IMR-90 (cell line): Measurements from ENCODE around the gene SORBS1. TPM values are rescaled to one million over a fixed set of nuclear protein-coding genes. Genes with fewer than 3 reads are reported as not detected.

Source experiments
- ATAC-seq: fragments of 200-7000 bp; cut with Tn5 transposase; 2 replicates; pipeline ENCODE4 v1.9.1; 2020; ENCODE audit warnings: low read depth, mild to moderate bottlenecking, moderate library complexity
- BruUV-seq: library from RNA; stranded (reverse); fragments of 400-500 nt; replicated peaks from 2 replicates; lab custom pipeline; 2021; lab: Mats Ljungman, UMichigan
- CTCF ChIA-PET: fragments of 300-600 bp; formaldehyde crosslinking; extraction: SDS; loops from one replicate; lab custom pipeline; 2021; ENCODE audit warnings: antibody characterized with exemption; lab: Yijun Ruan, JAX
- POLR2A ChIA-PET: fragments of 300-600 bp; sonication (Branson Sonifier 250); formaldehyde crosslinking; loops from one replicate; lab custom pipeline; 2022; ENCODE audit warnings: antibody characterized with exemption; ENCODE audit not compliant: unreplicated experiment; lab: Charles Lee
- DNase-seq: peaks from one replicate; pipeline ENCODE4 v3.0.0; 2013
- H2AFZ ChIP-seq: replicated peaks from 2 replicates; pipeline ENCODE3; 2013; ENCODE audit warnings: low read length, mild to moderate bottlenecking; ENCODE audit not compliant: poor library complexity
- H2AK5ac ChIP-seq: 2 replicates; pipeline ENCODE4 v1.6.1; 2013; ENCODE audit warnings: low read depth, low read length, inconsistent platforms
- H2AK9ac ChIP-seq: replicated peaks from 2 replicates; pipeline ENCODE3; 2013; ENCODE audit warnings: mild to moderate bottlenecking, low read depth, low read length, moderate library complexity; ENCODE audit not compliant: poor library complexity
- H2BK120ac ChIP-seq: 2 replicates; pipeline ENCODE4 v1.6.1; 2013; ENCODE audit warnings: low read depth, low read length, inconsistent platforms
- H2BK15ac ChIP-seq: 3 replicates; pipeline ENCODE4 v1.6.1; 2013; ENCODE audit warnings: low read depth, low read length, inconsistent platforms
- H2BK20ac ChIP-seq: 2 replicates; pipeline ENCODE4 v1.6.1; 2013; ENCODE audit warnings: low read depth, mild to moderate bottlenecking, inconsistent platforms, low read length, moderate library complexity
- H2BK5ac ChIP-seq: 2 replicates; pipeline ENCODE4 v1.6.1; 2013; ENCODE audit warnings: mild to moderate bottlenecking, low read depth, low read length, inconsistent platforms; ENCODE audit not compliant: poor library complexity, severe bottlenecking
- H3K14ac ChIP-seq: replicated peaks from 2 replicates; pipeline ENCODE4 v1.6.1; 2013; ENCODE audit warnings: low read depth, low read length, inconsistent platforms
- H3K18ac ChIP-seq: 2 replicates; pipeline ENCODE4 v1.6.1; 2013; ENCODE audit warnings: low read depth, low read length, control low read depth
- H3K23ac ChIP-seq: 2 replicates; pipeline ENCODE4 v1.6.1; 2013; ENCODE audit warnings: low read depth, low read length, inconsistent platforms
- H3K27ac ChIP-seq: 2 replicates; pipeline ENCODE4 v1.5.1; 2013; ENCODE audit warnings: mild to moderate bottlenecking, control low read depth, low read length; ENCODE audit not compliant: insufficient read depth
- H3K27me3 ChIP-seq: 2 replicates; pipeline ENCODE4 v1.6.1; 2013; ENCODE audit warnings: low read length; ENCODE audit not compliant: control insufficient read depth, insufficient read depth
- H3K36me3 ChIP-seq: 2 replicates; pipeline ENCODE4 v1.6.1; 2013; ENCODE audit warnings: low read length, mixed read lengths; ENCODE audit not compliant: control insufficient read depth, insufficient read depth
- H3K4ac ChIP-seq: 2 replicates; pipeline ENCODE4 v1.6.1; 2013; ENCODE audit warnings: low read depth, low read length, inconsistent platforms
- H3K4me1 ChIP-seq: 2 replicates; pipeline ENCODE4 v1.6.1; 2013; ENCODE audit warnings: low read length, mixed read lengths; ENCODE audit not compliant: control insufficient read depth, insufficient read depth
- H3K4me2 ChIP-seq: 2 replicates; pipeline ENCODE4 v1.6.1; 2013; ENCODE audit warnings: low read depth, mild to moderate bottlenecking, control low read depth, low read length, moderate library complexity
- H3K4me3 ChIP-seq: 2 replicates; pipeline ENCODE4 v1.5.1; 2013; ENCODE audit warnings: low read depth, mild to moderate bottlenecking, control low read depth, low read length, moderate library complexity; ENCODE audit not compliant: insufficient read depth
- H3K56ac ChIP-seq: 2 replicates; pipeline ENCODE4 v1.6.1; 2013; ENCODE audit warnings: low read length, inconsistent platforms; ENCODE audit not compliant: insufficient read depth; ENCODE audit errors: extremely low read depth
- H3K79me1 ChIP-seq, 2 experiments: 2 replicates each; pipeline ENCODE4 v1.6.1; 2013; ENCODE audit warnings: low read length in 2 of 2, inconsistent platforms in 1 of 2, low read depth in 1 of 2
- H3K9ac ChIP-seq: 2 replicates; pipeline ENCODE4 v1.6.1; 2013; ENCODE audit warnings: low read depth, low read length, control low read depth
- H3K9me1 ChIP-seq: 2 replicates; pipeline ENCODE4 v1.6.1; 2013; ENCODE audit warnings: low read length, inconsistent platforms; ENCODE audit not compliant: insufficient read depth
- H3K9me3 ChIP-seq: 2 replicates; pipeline ENCODE4 v1.6.1; 2013; ENCODE audit warnings: low read length; ENCODE audit not compliant: control insufficient read depth, insufficient read depth
- H4K20me1 ChIP-seq: 2 replicates; pipeline ENCODE4 v1.6.1; 2013; ENCODE audit warnings: low read length, inconsistent platforms; ENCODE audit not compliant: insufficient read depth
- H4K5ac ChIP-seq: 2 replicates; pipeline ENCODE4 v1.6.1; 2013; ENCODE audit warnings: mild to moderate bottlenecking, low read depth, low read length, control low read depth
- H4K8ac ChIP-seq, 2 experiments: 2 replicates each; pipeline ENCODE4 v1.6.1; 2013; ENCODE audit warnings: low read depth in 2 of 2, low read length in 2 of 2, control low read depth in 1 of 2, inconsistent platforms in 1 of 2
- H4K91ac ChIP-seq: 2 replicates; pipeline ENCODE4 v1.6.1; 2013; ENCODE audit warnings: low read depth, low read length, inconsistent platforms; ENCODE audit not compliant: insufficient read depth
- BHLHE40 ChIP-seq: fragments of 150-350 bp; IDR thresholded peaks from 2 replicates; pipeline ENCODE4 v1.6.1; 2016; ENCODE audit warnings: mild to moderate bottlenecking, low read depth, low read length
- CEBPB ChIP-seq: IDR thresholded peaks from 2 replicates; pipeline ENCODE4 v1.6.1; 2012; ENCODE audit warnings: low read depth, low read length, improper control_type of control experiment
- ELK1 ChIP-seq: fragments of 150-350 bp; IDR thresholded peaks from 2 replicates; pipeline ENCODE4 v1.6.1; 2016; ENCODE audit warnings: low read depth, mild to moderate bottlenecking, low read length, moderate library complexity, borderline replicate concordance
- RAD21 ChIP-seq: IDR thresholded peaks from 2 replicates; pipeline ENCODE4 v1.6.1; 2012; ENCODE audit warnings: low read length, improper control_type of control experiment
- RFX5 ChIP-seq: IDR thresholded peaks from 2 replicates; pipeline ENCODE4 v1.8.0; 2012; ENCODE audit warnings: low read depth, mild to moderate bottlenecking, low read length, moderate library complexity
- SMC3 ChIP-seq: fragments of 150-350 bp; IDR thresholded peaks from 2 replicates; pipeline ENCODE4 v1.6.1; 2016; ENCODE audit warnings: low read depth, mild to moderate bottlenecking, antibody characterized with exemption, low read length, moderate library complexity
- USF2 ChIP-seq: fragments of 150-350 bp; IDR thresholded peaks from 2 replicates; pipeline ENCODE4 v1.6.1; 2017; ENCODE audit warnings: mild to moderate bottlenecking, antibody characterized with exemption, low read length, low read depth
- WGBS, 2 experiments: methylation state at CpG; one replicate each; pipeline versions ENCODE4 v1.1.5 to v1.1.7; 2013; ENCODE audit warnings: missing lambda C conversion rate in 2 of 2; ENCODE audit not compliant: insufficient read length in 1 of 2; ENCODE audit errors: extremely low coverage in 2 of 2; 5-methylcytosine and 5-hydroxymethylcytosine counted together
- dilution Hi-C: fragments of 300-500 bp; cut with HindIII; formaldehyde crosslinking; loops from one replicate; pipeline ENCODE4 v1.14.3; 2018; ENCODE audit warnings: low sequenced_read_pairs; ENCODE audit not compliant: unreplicated experiment
- in situ Hi-C: fragments of 300-500 bp; cut with MboI; formaldehyde crosslinking; loops from 3 replicates; pipeline ENCODE4 v1.14.3; 2019; ENCODE audit warnings: low sequenced_read_pairs, inconsistent platforms, mixed read lengths
- intact Hi-C: fragments of 100-400 bp; cut with micrococcal nuclease; formaldehyde crosslinking; loops from 2 replicates; pipeline ENCODE4 v1.10.0; 2022
- polyA plus RNA-seq, 3 experiments: library from polyadenylated mRNA; depleted of rRNA; stranded (reverse); fragments of >200 nt; gene quantifications; 2 replicates each; pipeline ENCODE4 v1.2.3, GENCODE V29; 2012; ENCODE audit warnings: low replicate concordance in 1 of 3
- total RNA-seq: library from RNA; depleted of rRNA; stranded (reverse); fragments of >200 nt; gene quantifications from 2 replicates; pipeline ENCODE4 v1.2.3, GENCODE V29; 2012

SORBS1 gene
- total and polyA plus RNA-seq, 2 of the 4 experiments (the other 2 are of a cell fraction), result 0.18 to 0.32 TPM

- Histone ChIP-seq H3K27me3 (peaks cover 16% of the 10 kb centered on the region), H3K79me1 (no peaks in the 10 kb centered on the region), H4K8ac (no peak overlapping the region), H2AK5ac (no peak overlapping the region), H3K4me3 (no peak overlapping the region), H3K9me1 (no peaks in the 10 kb centered on the region), H3K23ac (no peak overlapping the region), H3K9ac (no peak overlapping the region), H3K4me1 (no peaks in the 10 kb centered on the region), H4K5ac (no peak overlapping the region), H2BK15ac (no peak overlapping the region), H2BK120ac (no peak overlapping the region), H3K14ac (no peak overlapping the region), H3K4me2 (no peak overlapping the region), H2AFZ (no peak overlapping the region), H3K9me3 (no peaks in the 10 kb centered on the region), H3K56ac (no peak overlapping the region), H3K18ac (no peak overlapping the region), H2AK9ac (no peak overlapping the region), H3K4ac (no peak overlapping the region), H3K27ac (no peak overlapping the region), H4K20me1 (no peaks in the 10 kb centered on the region), H2BK20ac (no peak overlapping the region), H3K36me3 (no peaks in the 10 kb centered on the region), H4K91ac (no peak overlapping the region), H2BK5ac (no peak overlapping the region)
- no TSS peak for BruUV-seq
- DNase-seq, result no peak
- in situ Hi-C loops, result no loop called here
- POLR2A ChIA-PET, result no interaction called here
- ATAC-seq, result no peak
- dilution Hi-C loops, result no loop called here
- TF ChIP-seq RAD21 (no peak), RFX5 (no peak), BHLHE40 (no peak), ELK1 (no peak), CEBPB (no peak), SMC3 (no peak), USF2 (no peak)
- intact Hi-C loops, result no loop called here
- 6% methylated on average over 4 of the region's 9 CpGs; no CpG with 5 or more reads in 1 of the 2 experiments for WGBS, 2 experiments
- CTCF ChIA-PET, result interaction anchor here (0.5 to 1.4 kb wide), 3 partner anchors 13 to 801 kb away, joined by 3 to 7 read pairs (median 3); no protein-coding TSS in a partner anchor
Measured at GRCh38 chr10:95459446-95460045, 101.6 kb downstream of the SORBS1 start.
